ENCODE measurements around the gene ANKS1A.

Gene ANKS1A

GRCh38 chr6:34953061-34954025 lies 64.3 kb downstream of the ANKS1A start:
- DNase-seq (ENCODE audit: low read depth in 2 of 3, low spot score in 2 of 3) = no peak

- no peak for DNase-seq (ENCODE audit: low read depth in 2 of 3, low spot score in 2 of 3)
Measured at GRCh38 chr6:34955442-34955841, 66.4 kb downstream of the ANKS1A start.

- no peak for DNase-seq (ENCODE audit: low read depth in 2 of 3, low spot score in 2 of 3)
Measured at GRCh38 chr6:34957231-34957783, 68.3 kb downstream of the ANKS1A start.

GRCh38 chr6:34958734-34959133 lies 69.7 kb downstream of the ANKS1A start:
- no peak for DNase-seq (ENCODE audit: low read depth in 2 of 3, low spot score in 2 of 3)

- no peak for DNase-seq (ENCODE audit: low read depth in 2 of 3, low spot score in 2 of 3)
Measured at GRCh38 chr6:34959224-34959623, 70.2 kb downstream of the ANKS1A start.

- DNase-seq (ENCODE audit: low read depth in 2 of 3, low spot score in 2 of 3) = no peak
Measured at GRCh38 chr6:34961082-34961481, 72.0 kb downstream of the ANKS1A start.

GRCh38 chr6:34961574-34961973 lies 72.5 kb downstream of the ANKS1A start:
- DNase-seq (ENCODE audit: low read depth in 2 of 3, low spot score in 2 of 3) = no peak

- DNase-seq (ENCODE audit: low read depth in 2 of 3, low spot score in 2 of 3) = no peak
Measured at GRCh38 chr6:34964564-34964963, 75.5 kb downstream of the ANKS1A start.

GRCh38 chr6:34967461-34967860 lies 78.4 kb downstream of the ANKS1A start:
- no peak for DNase-seq (ENCODE audit: low read depth in 2 of 3, low spot score in 2 of 3)

GRCh38 chr6:34969662-34970265 lies 80.7 kb downstream of the ANKS1A start:
- DNase-seq (ENCODE audit: low read depth in 2 of 3, low spot score in 2 of 3) = no peak

- DNase-seq (ENCODE audit: low read depth in 2 of 3, low spot score in 2 of 3) = no peak
Measured at GRCh38 chr6:34970488-34970887, 81.4 kb downstream of the ANKS1A start.

GRCh38 chr6:34970957-34971356 lies 81.9 kb downstream of the ANKS1A start:
- DNase-seq (ENCODE audit: low read depth in 2 of 3, low spot score in 2 of 3) = no peak

GRCh38 chr6:34973547-34974248 lies 84.6 kb downstream of the ANKS1A start:
- DNase-seq (ENCODE audit: low read depth in 2 of 3, low spot score in 2 of 3) = no peak

GRCh38 chr6:34974249-34974642 lies 85.2 kb downstream of the ANKS1A start:
- DNase-seq (ENCODE audit: low read depth in 2 of 3, low spot score in 2 of 3) = no peak

- no peak for DNase-seq (ENCODE audit: low read depth in 2 of 3, low spot score in 2 of 3)
Measured at GRCh38 chr6:34976239-34976638, 87.2 kb downstream of the ANKS1A start.

- DNase-seq (ENCODE audit: low read depth in 2 of 3, low spot score in 2 of 3) = no peak
Measured at GRCh38 chr6:34979218-34979617, 90.2 kb downstream of the ANKS1A start.

GRCh38 chr6:34979994-34980393 lies 90.9 kb downstream of the ANKS1A start:
- no peak for DNase-seq (ENCODE audit: low read depth in 2 of 3, low spot score in 2 of 3)

- no peak for DNase-seq (ENCODE audit: low read depth in 2 of 3, low spot score in 2 of 3)
Measured at GRCh38 chr6:34981366-34981765, 92.3 kb downstream of the ANKS1A start.

GRCh38 chr6:34981951-34982350 lies 92.9 kb downstream of the ANKS1A start:
- DNase-seq (ENCODE audit: low read depth in 2 of 3, low spot score in 2 of 3) = no peak

- DNase-seq (ENCODE audit: low read depth in 2 of 3, low spot score in 2 of 3) = no peak
Measured at GRCh38 chr6:34982424-34982852, 93.4 kb downstream of the ANKS1A start.

GRCh38 chr6:34984416-34984815 lies 95.4 kb downstream of the ANKS1A start:
- no peak for DNase-seq (ENCODE audit: low read depth in 2 of 3, low spot score in 2 of 3)

- DNase-seq (ENCODE audit: low read depth in 2 of 3, low spot score in 2 of 3) = no peak
Measured at GRCh38 chr6:34985236-34985635, 96.2 kb downstream of the ANKS1A start.
